Measurements from ENCODE around the gene WDR1. TPM values are rescaled to one million over a fixed set of nuclear protein-coding genes. Genes with fewer than 3 reads are reported as not detected.
A peak's percentile ranks its signal among the peaks of the same experiment; 100 is the strongest.

WDR1 gene
- total RNA-seq, 1 experiment from 2014 or later = 237 TPM

GRCh38 chr4:10032625-10033024 lies 84.0 kb downstream of the WDR1 start:
- DNase-seq = no peak
- Histone ChIP-seq H3K9me3 (no peaks in the 10 kb centered on the region), H3K27me3 (no peaks in the 10 kb centered on the region), H3K4me3 (no peak overlapping the region), H3K36me3 (no peaks in the 10 kb centered on the region)

DNA sequence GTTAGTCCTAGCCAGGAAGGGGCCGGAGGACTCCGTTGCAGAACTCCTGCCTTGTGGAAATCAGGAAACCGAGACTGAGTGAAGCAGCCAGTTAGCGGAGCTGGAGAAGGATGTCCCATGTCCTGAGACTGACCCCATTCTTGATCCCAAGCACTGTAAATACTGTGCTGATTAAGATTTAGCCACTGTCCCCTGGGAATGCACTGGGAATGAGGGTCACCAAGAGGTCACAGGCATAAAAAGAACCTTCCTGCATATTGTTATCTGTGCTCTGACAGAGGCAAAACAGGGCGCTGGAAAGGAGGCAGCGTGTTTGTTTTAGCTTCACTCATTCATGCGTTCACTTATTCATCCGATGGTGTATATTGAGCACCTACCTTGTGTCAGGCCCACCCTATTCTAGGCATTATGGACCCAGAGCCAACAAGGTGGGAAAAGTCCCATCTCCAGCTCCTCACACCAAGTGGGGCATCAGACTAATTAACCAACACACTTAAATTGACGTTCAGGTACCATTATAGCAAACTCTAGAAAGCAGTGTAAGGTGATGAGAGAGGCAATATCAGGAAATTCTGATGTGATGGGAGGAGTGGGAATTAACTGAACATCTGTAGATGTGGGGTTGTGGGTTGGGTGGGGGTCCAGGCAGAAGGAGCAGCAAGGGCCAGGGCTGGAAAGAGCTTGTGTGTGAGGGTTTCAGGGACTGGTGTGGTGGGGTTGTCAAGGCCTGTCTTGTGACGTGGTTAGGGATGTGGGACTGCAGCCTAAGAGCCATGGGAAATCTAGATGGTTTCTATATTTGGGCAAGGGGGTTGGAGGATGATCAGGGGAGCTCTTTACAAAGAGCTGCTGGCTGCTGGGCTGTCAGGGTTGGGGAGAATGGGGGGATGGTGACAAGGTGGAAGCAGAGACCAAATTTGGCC lies 84.7 kb downstream of the WDR1 start:
- DNase-seq = no peak
- Histone ChIP-seq H3K36me3 (no peaks in the 10 kb centered on the region), H3K9me3 (no peaks in the 10 kb centered on the region), H3K27me3 (no peaks in the 10 kb centered on the region), H3K4me3 (no peak overlapping the region)

DNA sequence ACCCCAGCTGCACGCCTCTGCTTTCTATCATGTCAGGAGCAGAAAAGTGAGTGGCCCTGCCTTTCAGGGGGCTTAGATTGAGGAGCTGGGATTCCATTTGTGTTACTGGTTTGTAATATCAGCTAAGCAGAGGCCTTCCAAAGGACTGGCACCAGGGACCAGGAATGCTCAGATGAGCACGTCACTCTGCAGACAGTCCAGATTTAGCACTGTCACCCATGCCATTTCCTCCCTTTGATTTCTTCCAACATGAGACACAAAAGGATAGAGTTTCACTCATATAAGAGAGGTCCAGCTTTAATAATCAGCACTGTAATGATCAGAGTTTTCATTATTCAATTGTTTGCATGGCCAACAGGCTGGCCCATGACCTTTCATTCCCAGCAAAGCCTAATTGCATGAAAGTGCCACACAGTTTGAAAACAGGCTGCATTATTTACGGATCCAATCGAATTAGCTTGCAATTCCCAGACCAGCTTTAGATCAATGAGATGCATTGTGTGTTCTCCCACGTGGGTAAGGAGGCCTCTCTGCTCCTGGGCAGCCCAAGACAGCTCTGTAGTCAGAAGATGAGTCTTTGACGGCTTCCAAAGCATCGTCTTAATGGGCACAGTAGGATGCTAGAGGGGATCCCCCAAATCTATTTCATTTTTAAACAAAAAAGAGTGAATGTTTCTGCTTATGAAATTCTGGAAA lies 85.5 kb downstream of the WDR1 start:
- DNase-seq = no peak
- Histone ChIP-seq H3K27me3 (no peaks in the 10 kb centered on the region), H3K4me3 (no peak overlapping the region), H3K9me3 (no peaks in the 10 kb centered on the region), H3K36me3 (no peaks in the 10 kb centered on the region)

DNA sequence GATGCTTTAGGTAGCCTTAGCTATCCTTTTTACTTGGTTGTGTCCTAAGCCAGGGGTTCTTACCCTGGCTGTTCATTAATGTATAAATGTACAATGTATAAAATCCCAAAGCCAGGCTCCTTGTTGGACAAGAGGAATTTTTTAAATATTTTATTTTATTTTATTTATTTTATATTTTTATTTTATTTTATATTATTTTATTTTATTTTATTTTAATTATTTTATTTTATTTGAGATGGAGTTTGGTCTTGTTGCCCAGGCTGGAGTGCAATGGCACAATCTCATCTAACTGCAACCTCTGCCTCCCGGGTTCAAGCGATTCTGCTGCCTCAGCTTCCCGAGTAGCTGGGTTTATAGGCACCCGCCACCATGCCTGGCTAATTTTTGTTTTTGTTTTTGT lies 87.2 kb downstream of the WDR1 start:
- no peaks in the 10 kb centered on the region for H3K27me3 ChIP-seq
- no peak for DNase-seq
- H3K36me3 ChIP-seq = no peaks in the 10 kb centered on the region
- no peaks in the 10 kb centered on the region for H3K9me3 ChIP-seq
- H3K4me3 ChIP-seq = no peak overlapping the region

DNA sequence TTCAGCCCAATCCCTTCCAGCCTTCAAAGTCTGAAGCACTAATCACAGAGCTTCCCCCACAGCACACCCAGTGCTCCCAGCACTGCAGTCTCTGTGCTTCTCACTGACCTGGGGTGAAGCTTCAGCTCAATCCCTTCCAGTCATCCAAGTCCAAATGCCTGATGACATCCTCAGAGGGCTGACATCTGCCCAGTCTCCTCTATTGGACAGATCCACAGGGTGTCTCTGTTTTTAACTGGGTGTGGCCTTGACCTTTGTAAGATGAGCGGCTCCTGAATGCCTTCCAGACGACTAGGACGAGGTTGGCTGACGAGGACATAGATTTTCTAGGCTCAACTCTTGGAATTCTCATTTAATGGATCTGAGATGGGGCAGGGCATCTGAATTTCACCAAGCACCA lies 87.7 kb downstream of the WDR1 start:
- no peaks in the 10 kb centered on the region for H3K9me3 ChIP-seq
- H3K4me3 ChIP-seq = no peak overlapping the region
- no peaks in the 10 kb centered on the region for H3K36me3 ChIP-seq
- DNase-seq = peak; percentile 35
- no peaks in the 10 kb centered on the region for H3K27me3 ChIP-seq

- H3K9me3 ChIP-seq = no peaks in the 10 kb centered on the region
- no peak for DNase-seq
- no peaks in the 10 kb centered on the region for H3K27me3 ChIP-seq
- no peaks in the 10 kb centered on the region for H3K36me3 ChIP-seq
- H3K4me3 ChIP-seq = no peak overlapping the region
These were observed 90.1 kb downstream of the WDR1 start for GRCh38 chr4:10026485-10026884.

- Histone ChIP-seq H3K36me3 (no peaks in the 10 kb centered on the region), H3K27me3 (no peaks in the 10 kb centered on the region), H3K9me3 (no peaks in the 10 kb centered on the region), H3K4me3 (no peak overlapping the region)
- no peak for DNase-seq
These were observed 91.3 kb downstream of the WDR1 start for GRCh38 chr4:10025230-10025806.

Other genes with a start within 250 kb of the WDR1 start
- not detected in 2 replicates for gene SLC2A9, start 95.3 kb downstream of the WDR1 start, total RNA-seq (2014; rRNA removed; shearing (Covaris generic); ENCODE audit: low replicate concordance)

Measured in MG63 (cell line).